AG04449 (cell line): ENCODE results near the gene ELFN2.

ENCODE experiments used
- CTCF ChIA-PET: fragments of 350-600 bp; formaldehyde crosslinking; extraction: SDS; loops from one replicate; lab custom pipeline; 2021; ENCODE audit warnings: antibody characterized with exemption; lab: Yijun Ruan, JAX
- POLR2A ChIA-PET: fragments of 400-600, 350-600 bp; formaldehyde crosslinking; extraction: SDS; loops from one replicate; lab custom pipeline; 2020; ENCODE audit warnings: antibody characterized with exemption, inconsistent platforms; lab: Yijun Ruan, JAX
- DNase-seq: peaks from one replicate; pipeline ENCODE4 v3.0.0-alpha.2; 2010; ENCODE audit warnings: low read depth, low spot score
- H3K4me3 ChIP-seq: 2 replicates; pipeline ENCODE4 v1.5.1; 2011; ENCODE audit warnings: low read depth, mild to moderate bottlenecking, control low read depth, low read length
- TF ChIP-seq, protein P1 (sequence below): IDR thresholded peaks from one replicate; pipeline ENCODE4 v1.5.1; 2011; ENCODE audit warnings: mild to moderate bottlenecking, moderate library complexity, low read length, control low read depth, inconsistent platforms; ENCODE audit not compliant: insufficient read depth; ENCODE audit errors: missing control alignments

The ELFN2 gene

DNA sequence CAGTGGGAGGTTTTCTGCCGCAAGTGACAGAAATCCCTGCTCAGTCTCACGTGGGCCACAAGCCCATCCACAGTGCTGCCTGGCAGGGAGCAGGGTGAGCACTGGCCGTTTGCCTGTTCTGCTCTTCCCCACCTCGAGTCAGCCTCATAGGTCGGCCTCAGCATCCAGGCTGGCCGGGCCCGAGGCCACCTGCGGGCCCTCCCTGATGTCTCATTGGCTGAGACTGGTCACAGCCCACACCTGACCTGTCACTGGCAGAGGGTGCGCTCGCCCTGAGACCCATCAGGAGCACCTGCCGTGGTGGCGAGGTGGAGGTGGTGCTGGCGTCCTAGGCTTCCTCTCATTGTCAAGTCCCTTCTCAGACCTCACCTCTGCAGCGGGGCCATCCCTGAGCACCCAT lies 72.1 kb downstream of the ELFN2 start:
- DNase-seq: no peak
- POLR2A ChIA-PET: no interaction called here
- CTCF ChIA-PET: no interaction called here
- TF ChIP-seq, protein P1, sequence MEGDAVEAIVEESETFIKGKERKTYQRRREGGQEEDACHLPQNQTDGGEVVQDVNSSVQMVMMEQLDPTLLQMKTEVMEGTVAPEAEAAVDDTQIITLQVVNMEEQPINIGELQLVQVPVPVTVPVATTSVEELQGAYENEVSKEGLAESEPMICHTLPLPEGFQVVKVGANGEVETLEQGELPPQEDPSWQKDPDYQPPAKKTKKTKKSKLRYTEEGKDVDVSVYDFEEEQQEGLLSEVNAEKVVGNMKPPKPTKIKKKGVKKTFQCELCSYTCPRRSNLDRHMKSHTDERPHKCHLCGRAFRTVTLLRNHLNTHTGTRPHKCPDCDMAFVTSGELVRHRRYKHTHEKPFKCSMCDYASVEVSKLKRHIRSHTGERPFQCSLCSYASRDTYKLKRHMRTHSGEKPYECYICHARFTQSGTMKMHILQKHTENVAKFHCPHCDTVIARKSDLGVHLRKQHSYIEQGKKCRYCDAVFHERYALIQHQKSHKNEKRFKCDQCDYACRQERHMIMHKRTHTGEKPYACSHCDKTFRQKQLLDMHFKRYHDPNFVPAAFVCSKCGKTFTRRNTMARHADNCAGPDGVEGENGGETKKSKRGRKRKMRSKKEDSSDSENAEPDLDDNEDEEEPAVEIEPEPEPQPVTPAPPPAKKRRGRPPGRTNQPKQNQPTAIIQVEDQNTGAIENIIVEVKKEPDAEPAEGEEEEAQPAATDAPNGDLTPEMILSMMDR: no peak
- H3K4me3 ChIP-seq: no peak overlapping the region

- CTCF ChIA-PET: no interaction called here
- DNase-seq: no peak
- POLR2A ChIA-PET: no interaction called here
- no peak overlapping the region for H3K4me3 ChIP-seq
- TF ChIP-seq, protein P1: no peak
Observed at GRCh38 chr22:37354670-37355069, 72.6 kb downstream of the ELFN2 start.

- CTCF ChIA-PET: no interaction called here
- no peak for DNase-seq
- TF ChIP-seq, protein P1: no peak
- POLR2A ChIA-PET: no interaction called here
- H3K4me3 ChIP-seq: no peak overlapping the region
Observed at GRCh38 chr22:37354261-37354660, 73.0 kb downstream of the ELFN2 start.

GRCh38 chr22:37353839-37354238 lies 73.4 kb downstream of the ELFN2 start:
- DNase-seq: no peak
- CTCF ChIA-PET: no interaction called here
- TF ChIP-seq, protein P1: no peak
- no peak overlapping the region for H3K4me3 ChIP-seq
- POLR2A ChIA-PET: no interaction called here

DNA sequence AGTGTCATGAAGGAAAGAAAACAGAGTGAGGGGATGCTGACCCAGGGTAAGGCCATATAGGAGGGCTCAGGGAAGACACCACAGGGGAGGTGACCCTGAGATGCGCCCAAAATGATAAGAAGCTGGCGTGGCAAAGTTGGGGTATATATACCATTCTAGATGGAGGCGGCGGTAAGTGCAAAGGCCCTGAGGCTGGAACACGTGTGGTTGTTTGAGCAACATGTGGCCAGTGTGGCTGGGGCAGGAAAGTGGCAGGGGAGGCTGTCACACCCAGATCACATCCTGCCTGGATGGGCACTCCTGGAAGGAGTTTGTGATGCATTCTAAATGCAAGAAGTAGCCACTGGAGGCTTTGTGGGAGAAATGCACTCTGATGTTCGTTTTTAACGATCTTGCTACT lies 74.8 kb downstream of the ELFN2 start:
- CTCF ChIA-PET: no interaction called here
- TF ChIP-seq, protein P1: no peak

DNA sequence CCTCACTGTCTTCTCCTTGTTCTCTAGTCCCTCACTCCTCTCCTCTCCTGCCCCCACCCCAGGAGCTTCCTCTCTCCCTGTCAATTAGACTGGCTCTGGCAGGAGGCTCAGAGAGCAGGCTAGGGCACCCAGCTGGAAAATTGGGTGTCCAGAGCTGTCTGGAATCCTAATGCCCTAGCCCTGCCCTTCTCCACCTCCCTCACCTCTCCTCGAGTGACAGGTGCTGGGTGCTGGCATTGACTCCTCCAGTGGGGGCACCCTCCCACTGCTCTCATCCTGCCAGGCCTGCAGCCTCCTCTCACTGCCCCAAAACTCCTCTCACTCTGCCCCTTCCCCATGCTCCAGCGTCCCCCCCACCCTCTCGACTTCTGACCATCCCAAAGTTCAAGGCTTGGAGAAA lies 76.0 kb downstream of the ELFN2 start:
- ChIA-PET CTCF (interaction anchor here (1.3 kb wide), 1 partner anchor 19 kb away, joined by 5 read pairs; no protein-coding TSS in a partner anchor), POLR2A (no interaction called here)
- no peak for DNase-seq
- TF ChIP-seq, protein P1: no peak
- H3K4me3 ChIP-seq: no peak overlapping the region

More for the DNA sequence above, 74.8 kb downstream of the ELFN2 start:
- DNase-seq: no peak
- POLR2A ChIA-PET: no interaction called here
- no peak overlapping the region for H3K4me3 ChIP-seq
